Fibroblast of lung (primary cell): ENCODE measurements around the gene CD46. TPM values are rescaled to one million over a fixed set of nuclear protein-coding genes. Genes with fewer than 3 reads are reported as not detected.
"Not testable (repeated sequence)": the region's sequence is repeated elsewhere in the genome, so short reads cannot be mapped to it uniquely, and the experiment has no call there.

Experiments
- DNase-seq, 2 donors: peaks; one replicate each; pipeline versions ENCODE4 v3.0.0 to v3.0.0-alpha.2; 2010; ENCODE audit warnings: low read depth in 2 of 2
- H2AFZ ChIP-seq: 2 replicates; pipeline ENCODE4 v1.5.1; 2012; ENCODE audit warnings: low read length, control low read depth, inconsistent platforms
- H3K27ac ChIP-seq: 2 replicates; pipeline ENCODE4 v1.5.1; 2011; ENCODE audit warnings: low read length, control low read depth; ENCODE audit not compliant: insufficient read depth
- H3K27me3 ChIP-seq: 2 replicates; pipeline ENCODE4 v1.5.1; 2011; ENCODE audit warnings: mild to moderate bottlenecking, low read length; ENCODE audit not compliant: control insufficient read depth, insufficient read depth
- H3K36me3 ChIP-seq: 2 replicates; pipeline ENCODE4 v1.5.1; 2011; ENCODE audit warnings: low read length; ENCODE audit not compliant: control insufficient read depth, insufficient read depth
- H3K4me1 ChIP-seq: 2 replicates; pipeline ENCODE4 v1.5.1; 2011; ENCODE audit warnings: low read length; ENCODE audit not compliant: control insufficient read depth, insufficient read depth; ENCODE audit errors: extremely low read depth
- H3K4me2 ChIP-seq: 2 replicates; pipeline ENCODE4 v1.5.1; 2011; ENCODE audit warnings: low read length, control low read depth; ENCODE audit not compliant: insufficient read depth; ENCODE audit errors: extremely low read depth
- H3K4me3 ChIP-seq, 4 experiments: fragments of 200-600 bp in 1 of 4; sonication (generic) in 1 of 4; replicated peaks in 1 of 4; 2 replicates each; pipeline ENCODE4 v1.5.1; 2011 to 2016; ENCODE audit warnings: low read length in 4 of 4, low read depth in 3 of 4, mild to moderate bottlenecking in 3 of 4, control low read depth in 2 of 4, inconsistent platforms in 1 of 4, mixed read lengths in 1 of 4; ENCODE audit not compliant: insufficient read depth in 1 of 4; ENCODE audit errors: control extremely low read depth in 1 of 4
- H3K79me2 ChIP-seq: 2 replicates; pipeline ENCODE4 v1.5.1; 2012; ENCODE audit warnings: mild to moderate bottlenecking, low read length, inconsistent platforms; ENCODE audit not compliant: control insufficient read depth, insufficient read depth
- H3K9ac ChIP-seq: 2 replicates; pipeline ENCODE4 v1.5.1; 2011; ENCODE audit warnings: mild to moderate bottlenecking, low read length, control low read depth; ENCODE audit not compliant: insufficient read depth
- H3K9me3 ChIP-seq: 2 replicates; pipeline ENCODE4 v1.5.1; 2012; ENCODE audit warnings: low read depth, low read length; ENCODE audit not compliant: control insufficient read depth, insufficient read depth
- H4K20me1 ChIP-seq: 2 replicates; pipeline ENCODE4 v1.5.1; 2011; ENCODE audit warnings: low read length; ENCODE audit not compliant: control insufficient read depth, insufficient read depth; ENCODE audit errors: extremely low read depth
- CTCF ChIP-seq, 2 donors: IDR thresholded peaks in 1 of 2; conservative IDR thresholded peaks in 1 of 2; 1 replicate in 1 of 2; 2 replicates in 1 of 2; pipeline ENCODE4 v1.5.1; 2011 to 2012; ENCODE audit warnings: low read length in 2 of 2, control low read depth in 1 of 2, inconsistent platforms in 1 of 2, low read depth in 1 of 2, mild to moderate bottlenecking in 1 of 2
- EZH2 ChIP-seq: IDR thresholded peaks from 2 replicates; pipeline ENCODE4 v1.5.1; 2012; ENCODE audit warnings: low read length, control low read depth, mild to moderate bottlenecking; ENCODE audit errors: missing control alignments
- polyA plus RNA-seq, 2 donors: library from polyadenylated mRNA; depleted of rRNA in 1 of 2; stranded (reverse) in 1 of 2; unstranded in 1 of 2; fragments of >200 nt; gene quantifications; 2 replicates each; pipeline ENCODE4 v1.2.1, GENCODE V29; 2011 to 2012; ENCODE audit warnings: missing spikeins in 1 of 2
- total RNA-seq: library from RNA; depleted of rRNA; stranded (reverse); fragments of >200 nt; gene quantifications from 2 replicates; pipeline ENCODE4 v1.2.1, GENCODE V29; 2014

Gene CD46
- total and polyA plus RNA-seq, 2 donors (not counting 1 experiment from before 2014, with no cell fraction given), result 198 to 294 TPM

GRCh38 chr1:207747627-207748492 lies 4.0 kb upstream of the CD46 start:
- no peak for DNase-seq
- no peak overlapping the region for H3K9ac ChIP-seq
- TF ChIP-seq EZH2 (no peak), CTCF (conservative IDR thresholded peaks at IDR 0.05 in 1 of 2, IDR thresholded peaks at IDR 0.05 in 1 of 2; ENCODE audit: low read depth in 1 of 2, low read length in 2 of 2) (no peak)

DNA sequence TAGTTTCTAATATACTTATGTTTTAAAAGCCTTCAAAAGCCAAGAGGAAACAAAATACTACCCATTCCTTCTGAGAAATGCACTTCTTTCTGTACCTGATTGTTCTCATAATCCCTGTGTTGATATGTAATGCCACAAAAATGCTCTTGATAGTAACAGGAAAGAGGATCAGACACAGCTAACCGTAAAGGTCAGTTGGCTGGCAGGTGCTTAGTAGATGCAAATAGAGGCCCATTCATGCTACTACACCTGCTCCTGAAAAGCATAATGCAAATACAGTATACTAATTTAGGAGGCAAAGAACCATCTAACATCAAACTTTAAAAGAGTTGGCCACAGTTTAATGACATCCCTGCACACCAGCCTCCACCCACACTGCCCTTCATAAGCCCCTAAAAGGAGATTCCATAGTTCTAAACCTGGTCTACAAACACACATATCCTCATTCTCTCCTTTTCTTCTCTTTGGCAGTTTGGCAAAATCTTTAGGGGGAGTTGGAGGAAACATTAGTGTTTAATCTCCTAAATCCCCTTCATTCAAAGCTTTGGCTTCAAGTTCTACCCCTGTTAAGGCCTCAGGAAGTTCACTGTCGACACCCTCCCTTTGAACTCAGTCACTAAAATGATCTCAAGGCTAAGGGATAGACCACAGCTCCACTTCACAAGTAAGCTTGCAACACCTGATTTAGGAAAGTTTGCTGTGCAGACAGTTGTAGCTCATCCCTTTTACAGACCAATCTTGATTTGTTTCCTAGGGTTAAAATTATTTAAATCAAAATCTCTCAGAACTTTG lies 2.9 kb upstream of the CD46 start:
- Histone ChIP-seq H3K27ac (no peak overlapping the region), H3K27me3 (no peaks in the 10 kb centered on the region), H3K9me3 (no peaks in the 10 kb centered on the region), H2AFZ (no peak overlapping the region), H3K4me1 (peaks cover 2% of the 10 kb centered on the region), H4K20me1 (peaks cover 4% of the 10 kb centered on the region), H3K79me2 (peaks cover 19% of the 10 kb centered on the region), H3K4me2 (no peak overlapping the region), H3K9ac (no peak overlapping the region), H3K4me3 (no peak overlapping the region), H3K36me3 (no peaks in the 10 kb centered on the region)
- no peak for DNase-seq
- TF ChIP-seq CTCF (conservative IDR thresholded peaks at IDR 0.05 in 1 of 2, IDR thresholded peaks at IDR 0.05 in 1 of 2; ENCODE audit: low read depth in 1 of 2, low read length in 2 of 2) (no peak), EZH2 (no peak)

More at GRCh38 chr1:207747627-207748492, 4.0 kb upstream of the CD46 start:
- Histone ChIP-seq H3K36me3 (no peaks in the 10 kb centered on the region), H3K4me2 (no peak overlapping the region), H3K27ac (no peak overlapping the region), H3K79me2 (peaks cover 9% of the 10 kb centered on the region), H4K20me1 (no peaks in the 10 kb centered on the region), H3K4me1 (peaks cover 2% of the 10 kb centered on the region), H3K9me3 (no peaks in the 10 kb centered on the region), H3K27me3 (no peaks in the 10 kb centered on the region), H3K4me3 (no peak overlapping the region), H2AFZ (no peak overlapping the region)

DNA sequence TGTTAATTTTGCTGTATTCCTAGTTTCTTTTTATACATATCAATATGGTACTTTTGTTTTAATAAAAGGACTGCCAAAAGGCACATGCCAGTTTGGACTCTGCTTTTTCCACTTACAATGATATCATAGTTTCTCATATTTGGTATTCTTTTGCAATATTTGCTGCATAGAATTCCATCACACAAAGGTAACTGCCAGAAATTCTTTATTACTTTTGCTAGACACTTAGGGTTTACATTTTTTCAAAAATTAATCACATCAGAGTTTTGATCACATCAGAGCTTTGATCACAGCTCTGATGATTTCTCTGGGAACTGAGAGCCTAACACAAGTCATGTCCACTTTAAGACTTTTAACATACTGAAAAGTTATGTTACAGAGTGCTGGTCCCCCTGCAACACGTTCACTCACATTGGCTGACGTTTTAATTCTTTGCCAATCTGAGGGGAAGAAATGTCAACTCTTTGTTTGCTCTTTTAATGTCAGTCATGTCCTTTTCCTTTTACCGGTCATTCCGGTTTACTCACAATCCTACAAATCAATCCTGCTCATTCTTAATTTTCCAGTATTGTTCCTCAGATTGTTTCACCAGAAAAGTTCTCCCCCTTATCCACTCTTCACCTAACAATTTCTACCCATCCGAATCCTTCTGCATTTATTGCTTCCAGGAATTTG lies 1.1 kb upstream of the CD46 start:
- H3K4me1 ChIP-seq, result peaks cover 6% of the 10 kb centered on the region
- H4K20me1 ChIP-seq, result peaks cover 5% of the 10 kb centered on the region
- no peak for TF ChIP-seq EZH2
- no peak for TF ChIP-seq CTCF (conservative IDR thresholded peaks at IDR 0.05 in 1 of 2, IDR thresholded peaks at IDR 0.05 in 1 of 2; ENCODE audit: low read depth in 1 of 2, low read length in 2 of 2)
- no peaks in the 10 kb centered on the region for H3K27me3 ChIP-seq
- no peaks in the 10 kb centered on the region for H3K36me3 ChIP-seq
- no peak overlapping the region for H3K9ac ChIP-seq
- H2AFZ ChIP-seq, result no peak overlapping the region
- DNase-seq, result no peak
- peak overlapping the region; percentile 19 to 91 (median 74) for H3K4me3 ChIP-seq
- H3K9me3 ChIP-seq, result no peaks in the 10 kb centered on the region
- H3K79me2 ChIP-seq, result peaks cover 37% of the 10 kb centered on the region
- no peak overlapping the region for H3K27ac ChIP-seq
- H3K4me2 ChIP-seq, result peak overlapping the region; percentile 90

GRCh38 chr1:207751463-207751789 lies 428 bp upstream of the CD46 start:
- not testable (repeated sequence) for H3K9me3 ChIP-seq, DNase-seq
- H3K79me2 ChIP-seq, result peaks cover 43% of the 10 kb centered on the region

More at GRCh38 chr1:207751463-207751789, 428 bp upstream of the CD46 start:
- Histone ChIP-seq H3K4me2 (peak overlapping the region; percentile 90), H3K4me3 (peak overlapping the region; percentile 65 to 91 (median 74)), H3K9ac (peak overlapping the region; percentile 37), H2AFZ (peak overlapping the region; percentile 70), H3K27ac (peak overlapping the region; percentile 69)
- not testable (repeated sequence) for H3K4me1 ChIP-seq, H3K36me3 ChIP-seq, H3K27me3 ChIP-seq, H4K20me1 ChIP-seq
